ENCODE measurements around the gene CDHR2.

CDHR2 gene

GRCh38 chr5:176631383-176632200 is 82.5 kb downstream of the CDHR2 start:
- H3K4me3 ChIP-seq: no peak overlapping the region
- peaks cover 25% of the 10 kb centered on the region for H4K20me1 ChIP-seq
- no peak overlapping the region for H3K9ac ChIP-seq
- H3K36me3 ChIP-seq: no peaks in the 10 kb centered on the region
- H3K9me3 ChIP-seq: no peaks in the 10 kb centered on the region
- no peak overlapping the region for H3K27ac ChIP-seq
- peaks cover 27% of the 10 kb centered on the region for H3K27me3 ChIP-seq
- H3K4me2 ChIP-seq: peak overlapping the region; percentile 99
- peaks cover 85% of the 10 kb centered on the region for H3K4me1 ChIP-seq
- no peak for TF ChIP-seq Cebpa-rat (IDR thresholded peaks at IDR 0.05)

GRCh38 chr5:176632745-176633144 is 83.6 kb downstream of the CDHR2 start:
- H3K9ac ChIP-seq: no peak overlapping the region
- H3K9me3 ChIP-seq: no peaks in the 10 kb centered on the region
- no peak overlapping the region for H3K27ac ChIP-seq
- H3K4me3 ChIP-seq: no peak overlapping the region
- peaks cover 27% of the 10 kb centered on the region for H3K27me3 ChIP-seq
- no peaks in the 10 kb centered on the region for H3K36me3 ChIP-seq
- H4K20me1 ChIP-seq: peaks cover 25% of the 10 kb centered on the region
- H3K4me1 ChIP-seq: peaks cover 84% of the 10 kb centered on the region
- H3K4me2 ChIP-seq: peak overlapping the region; percentile 91
- TF ChIP-seq Cebpa-rat (IDR thresholded peaks at IDR 0.05): no peak

- Histone ChIP-seq H4K20me1 (peaks cover 18% of the 10 kb centered on the region), H3K4me1 (peaks cover 78% of the 10 kb centered on the region), H3K27me3 (peaks cover 21% of the 10 kb centered on the region), H3K9ac (0 out of 2 replicates have a peak overlapping the region, but pooled peaks have one; percentile 39), H3K4me3 (peak overlapping the region; percentile 31; the same call in 1 of the 2 replicates), H3K27ac (no peak overlapping the region), H3K4me2 (peak overlapping the region; percentile 91), H3K36me3 (no peaks in the 10 kb centered on the region), H3K9me3 (no peaks in the 10 kb centered on the region)
- no peak for TF ChIP-seq Cebpa-rat (IDR thresholded peaks at IDR 0.05)
Measured at GRCh38 chr5:176633598-176633997, 84.5 kb downstream of the CDHR2 start.

- TF ChIP-seq Cebpa-rat (IDR thresholded peaks at IDR 0.05): no peak
- Histone ChIP-seq H3K27ac (no peak overlapping the region), H3K9me3 (no peaks in the 10 kb centered on the region), H3K4me1 (peaks cover 64% of the 10 kb centered on the region), H4K20me1 (0 out of 2 replicates have a peak, but pooled peaks cover 6% of the 10 kb centered on the region), H3K4me2 (no peak overlapping the region), H3K27me3 (no peaks in the 10 kb centered on the region), H3K4me3 (no peak overlapping the region), H3K36me3 (no peaks in the 10 kb centered on the region), H3K9ac (no peak overlapping the region)
Measured at GRCh38 chr5:176636426-176636825, 87.3 kb downstream of the CDHR2 start.

GRCh38 chr5:176637556-176637955 is 88.4 kb downstream of the CDHR2 start:
- H3K9ac ChIP-seq: no peak overlapping the region
- H3K27me3 ChIP-seq: no peaks in the 10 kb centered on the region
- H4K20me1 ChIP-seq: 0 out of 2 replicates have a peak, but pooled peaks cover 6% of the 10 kb centered on the region
- H3K4me3 ChIP-seq: no peak overlapping the region
- TF ChIP-seq Cebpa-rat (IDR thresholded peaks at IDR 0.05): no peak
- H3K27ac ChIP-seq: no peak overlapping the region
- H3K4me1 ChIP-seq: peaks cover 55% of the 10 kb centered on the region
- H3K9me3 ChIP-seq: no peaks in the 10 kb centered on the region
- H3K4me2 ChIP-seq: peak overlapping the region; percentile 25
- H3K36me3 ChIP-seq: no peaks in the 10 kb centered on the region

GRCh38 chr5:176638437-176638836 is 89.3 kb downstream of the CDHR2 start:
- H3K4me1 ChIP-seq: peaks cover 50% of the 10 kb centered on the region
- no peak overlapping the region for H3K4me2 ChIP-seq
- H3K27me3 ChIP-seq: no peaks in the 10 kb centered on the region
- no peaks in the 10 kb centered on the region for H3K36me3 ChIP-seq
- H3K9me3 ChIP-seq: no peaks in the 10 kb centered on the region
- H4K20me1 ChIP-seq: 0 out of 2 replicates have a peak, but pooled peaks cover 6% of the 10 kb centered on the region
- no peak overlapping the region for H3K4me3 ChIP-seq
- no peak overlapping the region for H3K9ac ChIP-seq
- no peak overlapping the region for H3K27ac ChIP-seq
- no peak for TF ChIP-seq Cebpa-rat (IDR thresholded peaks at IDR 0.05)

GRCh38 chr5:176639208-176639607 is 90.1 kb downstream of the CDHR2 start:
- Histone ChIP-seq H3K9ac (no peak overlapping the region), H3K9me3 (no peaks in the 10 kb centered on the region), H3K4me2 (peak overlapping the region; percentile 18; the same call in 1 of the 2 replicates), H3K27me3 (no peaks in the 10 kb centered on the region), H3K27ac (no peak overlapping the region), H3K4me1 (peaks cover 50% of the 10 kb centered on the region), H3K4me3 (no peak overlapping the region), H3K36me3 (no peaks in the 10 kb centered on the region), H4K20me1 (0 out of 2 replicates have a peak, but pooled peaks cover under 1% of the 10 kb centered on the region)
- no peak for TF ChIP-seq Cebpa-rat (IDR thresholded peaks at IDR 0.05)

- no peak overlapping the region for H3K9ac ChIP-seq
- no peaks in the 10 kb centered on the region for H3K36me3 ChIP-seq
Measured at GRCh38 chr5:176639981-176640380, 90.8 kb downstream of the CDHR2 start.

GRCh38 chr5:176640616-176641015 is 91.5 kb downstream of the CDHR2 start:
- Histone ChIP-seq H3K9ac (no peak overlapping the region), H3K4me2 (no peak overlapping the region), H3K4me3 (no peak overlapping the region), H3K36me3 (no peaks in the 10 kb centered on the region), H3K27ac (no peak overlapping the region), H3K27me3 (no peaks in the 10 kb centered on the region), H3K4me1 (peaks cover 45% of the 10 kb centered on the region), H3K9me3 (no peaks in the 10 kb centered on the region), H4K20me1 (no peaks in the 10 kb centered on the region)
- no peak for TF ChIP-seq Cebpa-rat (IDR thresholded peaks at IDR 0.05)

More at GRCh38 chr5:176639981-176640380, 90.8 kb downstream of the CDHR2 start:
- no peak overlapping the region for H3K4me3 ChIP-seq
- no peak for TF ChIP-seq Cebpa-rat (IDR thresholded peaks at IDR 0.05)
- H3K9me3 ChIP-seq: no peaks in the 10 kb centered on the region
- peak overlapping the region; percentile 18 for H3K4me2 ChIP-seq
- H3K4me1 ChIP-seq: peaks cover 50% of the 10 kb centered on the region
- H4K20me1 ChIP-seq: no peaks in the 10 kb centered on the region
- no peak overlapping the region for H3K27ac ChIP-seq
- no peaks in the 10 kb centered on the region for H3K27me3 ChIP-seq

Data from BLaER1 (cell line).